WI38 (cell line): Measurements from ENCODE around the gene S1PR5.
A peak's percentile ranks its signal among the peaks of the same experiment; 100 is the strongest.

Experiments used
- H3K4me3 ChIP-seq: 2 replicates; pipeline ENCODE4 v1.5.1; 2011; ENCODE audit warnings: low read depth, mild to moderate bottlenecking, control low read depth, low read length
- CTCF ChIP-seq: IDR thresholded peaks from 2 replicates; pipeline ENCODE4 v1.5.1; 2012; ENCODE audit warnings: low read depth, mild to moderate bottlenecking, control low read depth, low read length

Gene S1PR5

GRCh38 chr19:10501971-10502523 is 15.2 kb downstream of the S1PR5 start:
- no peak for TF ChIP-seq CTCF
- H3K4me3 ChIP-seq, result peak overlapping the region; percentile 88

DNA sequence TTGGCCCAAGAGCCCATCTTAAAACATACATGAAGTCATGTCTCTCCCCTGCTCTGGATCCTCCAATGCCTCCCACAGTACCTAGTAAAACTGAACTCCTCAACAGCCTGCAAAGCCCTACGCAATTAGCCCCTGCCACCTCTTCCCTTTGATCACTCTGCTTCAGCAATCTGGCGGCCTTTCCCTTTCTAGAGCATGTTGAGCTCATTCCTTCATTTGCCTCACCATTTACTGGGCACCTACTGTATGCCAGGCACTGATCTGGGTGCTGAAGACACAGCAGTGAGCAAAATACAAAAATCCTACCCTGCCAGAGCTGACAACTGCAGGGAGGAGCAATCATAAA is 17.0 kb downstream of the S1PR5 start:
- TF ChIP-seq CTCF, result no peak

GRCh38 chr19:10499550-10500246 is 17.5 kb downstream of the S1PR5 start:
- H3K4me3 ChIP-seq, result no peak overlapping the region
- no peak for TF ChIP-seq CTCF

More for the DNA sequence above, 17.0 kb downstream of the S1PR5 start:
- H3K4me3 ChIP-seq, result no peak overlapping the region

GRCh38 chr19:10497371-10497770 is 19.9 kb downstream of the S1PR5 start:
- no peak overlapping the region for H3K4me3 ChIP-seq
- TF ChIP-seq CTCF, result no peak

DNA sequence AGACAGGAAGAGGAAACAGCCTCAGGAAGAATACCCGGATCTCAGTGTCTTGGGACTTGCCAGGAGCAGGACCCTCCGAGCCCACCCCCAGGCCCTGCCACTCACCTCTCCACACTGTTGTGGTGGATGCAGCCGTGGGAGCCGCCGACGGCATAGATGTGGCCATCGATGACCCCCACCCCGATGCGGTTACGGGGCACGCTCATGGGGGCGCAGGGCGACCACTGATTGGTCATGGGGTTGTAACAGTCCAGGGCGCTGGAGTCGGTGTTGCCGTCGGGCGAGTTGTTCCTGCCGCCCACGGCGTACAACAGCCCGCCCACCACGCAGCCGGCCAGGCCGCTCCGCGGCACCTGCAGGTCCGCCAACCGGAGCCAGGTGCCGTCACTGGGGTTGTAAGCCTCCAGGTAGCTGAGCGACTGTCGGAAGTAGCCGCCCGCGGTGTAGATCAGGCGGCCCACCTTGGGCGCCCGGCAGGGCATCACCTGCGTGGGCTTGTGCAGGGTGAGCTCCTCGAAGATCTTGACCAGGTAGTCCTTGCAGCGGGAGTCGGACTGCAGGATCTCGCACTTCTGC is 25.7 kb downstream of the S1PR5 start:
- TF ChIP-seq CTCF, result no peak
- H3K4me3 ChIP-seq, result no peak overlapping the region

- H3K4me3 ChIP-seq, result no peak overlapping the region
- no peak for TF ChIP-seq CTCF
Measured at GRCh38 chr19:10486551-10486950, 30.7 kb downstream of the S1PR5 start.

DNA sequence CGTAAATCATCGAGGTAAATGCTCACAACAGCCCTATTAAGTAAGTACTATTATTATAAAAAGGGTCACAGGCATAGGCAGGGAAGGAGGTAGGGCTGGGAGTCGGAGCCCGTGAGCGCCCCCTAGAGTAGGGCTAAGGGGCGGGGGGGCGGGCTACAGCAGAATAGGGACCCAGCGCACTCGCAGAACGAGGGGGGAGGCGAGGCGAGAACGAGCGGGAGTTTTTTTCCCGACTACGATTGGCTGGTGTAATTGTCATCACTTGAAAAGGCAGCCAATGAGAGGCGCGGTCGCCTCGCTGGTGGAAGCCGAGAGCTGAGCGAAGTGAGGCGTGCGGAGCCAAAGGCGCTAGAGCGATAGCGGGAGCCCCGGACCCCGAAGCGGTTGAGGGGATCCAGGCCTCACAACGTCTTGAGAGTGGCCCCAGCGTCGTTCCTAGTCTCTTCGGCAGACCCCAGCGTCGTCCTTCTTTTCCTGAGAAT is 38.3 kb downstream of the S1PR5 start:
- TF ChIP-seq CTCF, result no peak
- peak overlapping the region; percentile 29 for H3K4me3 ChIP-seq
